SK-N-SH (cell line): ENCODE results near the gene OSBPL6. TPM values are rescaled to one million over a fixed set of nuclear protein-coding genes. Genes with fewer than 3 reads are reported as not detected.

ENCODE experiments used
- CTCF ChIA-PET: fragments of 300-600, 350-600 bp; formaldehyde crosslinking; extraction: SDS; loops from one replicate; lab custom pipeline; 2021; lab: Yijun Ruan, JAX
- POLR2A ChIA-PET: fragments of 350-600 bp; sonication (Branson Sonifier 250); formaldehyde crosslinking; extraction: SDS; loops from one replicate; lab custom pipeline; 2020; ENCODE audit warnings: antibody characterized with exemption, inconsistent platforms; lab: Yijun Ruan, JAX
- DNase-seq: peaks from one replicate; pipeline ENCODE4 v3.0.0; 2012
- H2AFZ ChIP-seq: fragments of 200-600 bp; sonication (generic); 2 replicates; pipeline ENCODE4 v1.8.1; 2016; ENCODE audit warnings: antibody characterized with exemption, mild to moderate bottlenecking, low read depth
- H3F3A ChIP-seq: fragments of 200-600 bp; sonication (generic); replicated peaks from 2 replicates; pipeline ENCODE3; 2016; ENCODE audit warnings: antibody characterized with exemption, mild to moderate bottlenecking; ENCODE audit not compliant: insufficient read depth
- H3K27ac ChIP-seq, 2 experiments: fragments of 200-500 bp in 1 of 2; fragments of 200-600 bp in 1 of 2; sonication (Bioruptor generic) in 1 of 2; sonication (generic), shearing (Covaris generic) in 1 of 2; 2 replicates each; pipeline versions ENCODE4 v1.5.1 to v1.6.1; 2014 to 2016; ENCODE audit warnings: low read depth in 2 of 2, inconsistent platforms in 1 of 2, low read length in 1 of 2, mild to moderate bottlenecking in 1 of 2, mixed read lengths in 1 of 2
- H3K27me3 ChIP-seq: fragments of 200-600 bp; sonication (generic), shearing (Covaris generic); 2 replicates; pipeline ENCODE4 v1.6.1; 2016; ENCODE audit warnings: mixed run types; ENCODE audit not compliant: insufficient read depth
- H3K36me3 ChIP-seq, 2 experiments: fragments of 200-500 bp in 1 of 2; fragments of 200-600 bp in 1 of 2; sonication (Bioruptor generic) in 1 of 2; sonication (generic) in 1 of 2; replicated peaks in 1 of 2; 2 replicates each; pipeline versions ENCODE3 to v1.5.1; 2014 to 2016; ENCODE audit warnings: low read length in 1 of 2, mild to moderate bottlenecking in 1 of 2; ENCODE audit not compliant: insufficient read depth in 2 of 2, control insufficient read depth in 1 of 2
- H3K4me1 ChIP-seq, 2 experiments: fragments of 200-500 bp in 1 of 2; fragments of 200-600 bp in 1 of 2; sonication (Bioruptor generic) in 1 of 2; sonication (generic), shearing (Covaris generic) in 1 of 2; 2 replicates each; pipeline versions ENCODE4 v1.5.1 to v1.6.1; 2014 to 2016; ENCODE audit warnings: low read depth in 1 of 2, low read length in 1 of 2, mixed run types in 1 of 2; ENCODE audit not compliant: insufficient read depth in 2 of 2, control insufficient read depth in 1 of 2
- H3K4me2 ChIP-seq: fragments of 200-600 bp; sonication (generic), shearing (Covaris generic); 2 replicates; pipeline ENCODE4 v1.6.1; 2017; ENCODE audit warnings: mixed run types
- H3K4me3 ChIP-seq, 2 experiments: fragments of 200-500 bp in 1 of 2; fragments of 200-600 bp in 1 of 2; sonication (Bioruptor generic) in 1 of 2; sonication (generic), shearing (Covaris generic) in 1 of 2; 2 replicates each; pipeline versions ENCODE4 v1.5.1 to v1.8.1; 2014 to 2016; ENCODE audit warnings: low read depth in 2 of 2, inconsistent platforms in 1 of 2, low read length in 1 of 2, mild to moderate bottlenecking in 1 of 2, mixed read lengths in 1 of 2, moderate library complexity in 1 of 2
- H3K79me2 ChIP-seq: fragments of 200-600 bp; sonication (generic); 2 replicates; pipeline ENCODE4 v1.8.1; 2017; ENCODE audit warnings: mild to moderate bottlenecking; ENCODE audit not compliant: insufficient read depth
- H3K9ac ChIP-seq: fragments of 200-600 bp; sonication (generic); 2 replicates; pipeline ENCODE4 v1.6.1; 2017; ENCODE audit warnings: mixed run types
- H3K9me2 ChIP-seq: fragments of 200-600 bp; sonication (generic); 2 replicates; pipeline ENCODE4 v1.6.1; 2017; ENCODE audit warnings: mixed run types
- H3K9me3 ChIP-seq: fragments of 200-600 bp; sonication (generic); 2 replicates; pipeline ENCODE4 v1.6.1; 2017; ENCODE audit warnings: mixed run types, mild to moderate bottlenecking, moderate library complexity
- H4K20me1 ChIP-seq: fragments of 200-600 bp; sonication (generic); 2 replicates; pipeline ENCODE4 v1.6.1; 2017; ENCODE audit warnings: mild to moderate bottlenecking, mixed run types; ENCODE audit not compliant: insufficient read depth
- CHD2 ChIP-seq: fragments of 150-350 bp; IDR thresholded peaks from 2 replicates; pipeline ENCODE4 v1.6.1; 2018; ENCODE audit warnings: low read length; ENCODE audit not compliant: partially characterized antibody
- ELF1 ChIP-seq: IDR thresholded peaks from 2 replicates; pipeline ENCODE4 v1.4.0; 2012
- EP300 ChIP-seq, 2 experiments: IDR thresholded peaks; 2 replicates each; pipeline versions ENCODE4 v1.4.0 to v1.6.1; 2012; ENCODE audit warnings: borderline replicate concordance in 1 of 2, low read depth in 1 of 2, low read length in 1 of 2
- EZH2phosphoT487 ChIP-seq: fragments of 200-600 bp; sonication (generic); IDR thresholded peaks from 2 replicates; pipeline ENCODE4 v1.6.1; 2017; ENCODE audit warnings: low read depth, mixed run types, mild to moderate bottlenecking, antibody characterized with exemption, moderate library complexity, borderline replicate concordance
- FOSL2 ChIP-seq: IDR thresholded peaks from 2 replicates; pipeline ENCODE4 v1.4.0; 2012; ENCODE audit warnings: low read depth, mild to moderate bottlenecking, moderate library complexity, borderline replicate concordance
- MAX ChIP-seq: IDR thresholded peaks from 2 replicates; pipeline ENCODE4 v1.4.0; 2012; ENCODE audit warnings: low read depth
- MEF2A ChIP-seq: IDR thresholded peaks from 2 replicates; pipeline ENCODE4 v1.4.0; 2012; ENCODE audit warnings: low read depth, borderline replicate concordance
- MXI1 ChIP-seq: IDR thresholded peaks from 2 replicates; pipeline ENCODE4 v1.6.1; 2012; ENCODE audit warnings: mild to moderate bottlenecking, low read depth, low read length, improper control_type of control experiment
- RCOR1 ChIP-seq: fragments of 150-350 bp; IDR thresholded peaks from 2 replicates; pipeline ENCODE4 v1.6.1; 2017; ENCODE audit warnings: antibody characterized with exemption, low read length
- RFX5 ChIP-seq: IDR thresholded peaks from 2 replicates; pipeline ENCODE4 v1.6.1; 2012; ENCODE audit warnings: mild to moderate bottlenecking, improper control_type of control experiment, low read length
- RXRA ChIP-seq: IDR thresholded peaks from 2 replicates; pipeline ENCODE4 v1.4.0; 2012; ENCODE audit warnings: low read depth, mild to moderate bottlenecking, borderline replicate concordance
- SIN3A ChIP-seq: IDR thresholded peaks from 2 replicates; pipeline ENCODE4 v1.6.1; 2012; ENCODE audit warnings: low read depth, mild to moderate bottlenecking, low read length, moderate library complexity, borderline replicate concordance
- TAF1 ChIP-seq: IDR thresholded peaks from 2 replicates; pipeline ENCODE4 v1.6.1; 2012; ENCODE audit warnings: low read depth, mild to moderate bottlenecking, low read length, moderate library complexity, borderline replicate concordance
- TCF12 ChIP-seq: IDR thresholded peaks from 2 replicates; pipeline ENCODE4 v1.4.0; 2012
- WGBS: methylation state at CpG from one replicate; pipeline ENCODE4 v1.1.6; 2017; ENCODE audit warnings: low lambda C conversion rate; 5-methylcytosine and 5-hydroxymethylcytosine counted together
- polyA plus RNA-seq, 3 experiments: library from polyadenylated mRNA; depleted of rRNA; stranded (reverse); fragments of >200 nt; gene quantifications; 2 replicates each; pipeline ENCODE4 v1.2.3, GENCODE V29; 2012
- TF ChIP-seq, protein P1 (sequence below): fragments of 150-350 bp; IDR thresholded peaks from 2 replicates; pipeline ENCODE4 v1.6.1; 2016; ENCODE audit warnings: mild to moderate bottlenecking, low read depth, low read length
- TF ChIP-seq, protein P2 (sequence below): IDR thresholded peaks from 2 replicates; pipeline ENCODE4 v1.4.0; 2012; ENCODE audit warnings: low read depth, borderline replicate concordance
- TF ChIP-seq, protein P3 (sequence below): IDR thresholded peaks from 2 replicates; pipeline ENCODE4; 2012
- TF ChIP-seq, protein P4 (sequence below): IDR thresholded peaks from 2 replicates; pipeline ENCODE4 v1.4.0; 2012; ENCODE audit warnings: low read depth, borderline replicate concordance

OSBPL6 gene
- polyA plus RNA-seq, 1 of the 3 experiments (the other 2 are of a cell fraction): 2.7 TPM

GRCh38 chr2:178367344-178367743 lies 173.0 kb downstream of the OSBPL6 start:
- no peaks in the 10 kb centered on the region for H3K27me3 ChIP-seq
- no peak overlapping the region for H3K27ac ChIP-seq
- no peaks in the 10 kb centered on the region for H3K79me2 ChIP-seq
- no peak overlapping the region for H3K4me2 ChIP-seq
- WGBS: 100% methylated on average over 1 of the region's 1 CpG
- no peak overlapping the region for H3K9ac ChIP-seq
- no peaks in the 10 kb centered on the region for H3K9me2 ChIP-seq
- H2AFZ ChIP-seq: no peak overlapping the region
- no peaks in the 10 kb centered on the region for H3F3A ChIP-seq
- H3K9me3 ChIP-seq: no peaks in the 10 kb centered on the region
- DNase-seq: no peak
- TF ChIP-seq RXRA (no peak), ELF1 (no peak), TCF12 (no peak), FOSL2 (no peak), MAX (no peak), RCOR1 (no peak), MXI1 (no peak), RFX5 (no peak), TAF1 (no peak), EP300 (IDR thresholded peaks at IDR 0.05; ENCODE audit: borderline replicate concordance in 1 of 2, low read depth in 1 of 2, low read length in 1 of 2) (no peak), EZH2phosphoT487 (no peak), MEF2A (no peak), SIN3A (no peak), CHD2 (no peak)
- TF ChIP-seq, protein P1, sequence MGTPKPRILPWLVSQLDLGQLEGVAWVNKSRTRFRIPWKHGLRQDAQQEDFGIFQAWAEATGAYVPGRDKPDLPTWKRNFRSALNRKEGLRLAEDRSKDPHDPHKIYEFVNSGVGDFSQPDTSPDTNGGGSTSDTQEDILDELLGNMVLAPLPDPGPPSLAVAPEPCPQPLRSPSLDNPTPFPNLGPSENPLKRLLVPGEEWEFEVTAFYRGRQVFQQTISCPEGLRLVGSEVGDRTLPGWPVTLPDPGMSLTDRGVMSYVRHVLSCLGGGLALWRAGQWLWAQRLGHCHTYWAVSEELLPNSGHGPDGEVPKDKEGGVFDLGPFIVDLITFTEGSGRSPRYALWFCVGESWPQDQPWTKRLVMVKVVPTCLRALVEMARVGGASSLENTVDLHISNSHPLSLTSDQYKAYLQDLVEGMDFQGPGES: no peak
- TF ChIP-seq, protein P2, sequence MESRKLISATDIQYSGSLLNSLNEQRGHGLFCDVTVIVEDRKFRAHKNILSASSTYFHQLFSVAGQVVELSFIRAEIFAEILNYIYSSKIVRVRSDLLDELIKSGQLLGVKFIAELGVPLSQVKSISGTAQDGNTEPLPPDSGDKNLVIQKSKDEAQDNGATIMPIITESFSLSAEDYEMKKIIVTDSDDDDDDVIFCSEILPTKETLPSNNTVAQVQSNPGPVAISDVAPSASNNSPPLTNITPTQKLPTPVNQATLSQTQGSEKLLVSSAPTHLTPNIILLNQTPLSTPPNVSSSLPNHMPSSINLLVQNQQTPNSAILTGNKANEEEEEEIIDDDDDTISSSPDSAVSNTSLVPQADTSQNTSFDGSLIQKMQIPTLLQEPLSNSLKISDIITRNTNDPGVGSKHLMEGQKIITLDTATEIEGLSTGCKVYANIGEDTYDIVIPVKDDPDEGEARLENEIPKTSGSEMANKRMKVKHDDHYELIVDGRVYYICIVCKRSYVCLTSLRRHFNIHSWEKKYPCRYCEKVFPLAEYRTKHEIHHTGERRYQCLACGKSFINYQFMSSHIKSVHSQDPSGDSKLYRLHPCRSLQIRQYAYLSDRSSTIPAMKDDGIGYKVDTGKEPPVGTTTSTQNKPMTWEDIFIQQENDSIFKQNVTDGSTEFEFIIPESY: no peak
- TF ChIP-seq, protein P3, sequence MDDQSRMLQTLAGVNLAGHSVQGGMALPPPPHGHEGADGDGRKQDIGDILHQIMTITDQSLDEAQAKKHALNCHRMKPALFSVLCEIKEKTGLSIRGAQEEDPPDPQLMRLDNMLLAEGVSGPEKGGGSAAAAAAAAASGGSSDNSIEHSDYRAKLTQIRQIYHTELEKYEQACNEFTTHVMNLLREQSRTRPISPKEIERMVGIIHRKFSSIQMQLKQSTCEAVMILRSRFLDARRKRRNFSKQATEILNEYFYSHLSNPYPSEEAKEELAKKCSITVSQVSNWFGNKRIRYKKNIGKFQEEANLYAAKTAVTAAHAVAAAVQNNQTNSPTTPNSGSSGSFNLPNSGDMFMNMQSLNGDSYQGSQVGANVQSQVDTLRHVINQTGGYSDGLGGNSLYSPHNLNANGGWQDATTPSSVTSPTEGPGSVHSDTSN: no peak
- TF ChIP-seq, protein P4, sequence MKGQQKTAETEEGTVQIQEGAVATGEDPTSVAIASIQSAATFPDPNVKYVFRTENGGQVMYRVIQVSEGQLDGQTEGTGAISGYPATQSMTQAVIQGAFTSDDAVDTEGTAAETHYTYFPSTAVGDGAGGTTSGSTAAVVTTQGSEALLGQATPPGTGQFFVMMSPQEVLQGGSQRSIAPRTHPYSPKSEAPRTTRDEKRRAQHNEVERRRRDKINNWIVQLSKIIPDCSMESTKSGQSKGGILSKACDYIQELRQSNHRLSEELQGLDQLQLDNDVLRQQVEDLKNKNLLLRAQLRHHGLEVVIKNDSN: no peak
- H3K4me1 ChIP-seq: no peaks in the 10 kb centered on the region; a peak in 1 of 4 replicates
- ChIA-PET CTCF (interaction anchor here (1.2 kb wide), 1 partner anchor 37 kb away, joined by 3 read pairs; no protein-coding TSS in a partner anchor), POLR2A (no interaction called here)
- H3K36me3 ChIP-seq: peaks cover 0 to 4% of the 10 kb centered on the region in 2 experiments
- no peak overlapping the region for H3K4me3 ChIP-seq
- no peaks in the 10 kb centered on the region for H4K20me1 ChIP-seq
